Measurements from ENCODE around the gene RGPD3. TPM values are rescaled to one million over a fixed set of nuclear protein-coding genes. Genes with fewer than 3 reads are reported as not detected.
"Not testable (repeated sequence)": the region's sequence is repeated elsewhere in the genome, so short reads cannot be mapped to it uniquely, and the experiment has no call there.

RGPD3 gene
- polyA plus RNA-seq, 1 donor: 0.24 TPM

GRCh38 chr2:106486551-106487385 lies 18.6 kb upstream of the RGPD3 start, which contains the start of gene CD8B2:
TSS of gene CD8B2 (plus strand) at chr2:106487364. CDS start at chr2:106487427, 63 bp downstream.
- not testable (repeated sequence) for H3K9me3 ChIP-seq (ENCODE audit: control insufficient read depth, low read depth, low read length); H3K4me1 ChIP-seq (ENCODE audit: control insufficient read depth, insufficient read depth, low read length); DNase-seq; H3K27ac ChIP-seq (ENCODE audit: low read length); H3K36me3 ChIP-seq (ENCODE audit: control insufficient read depth, insufficient read depth, low read length)
- Histone ChIP-seq H3K4me3 (ENCODE audit: low read length) (peak within 1 kb of the TSS; percentile 10), H3K27me3 (ENCODE audit: control insufficient read depth, insufficient read depth, low read length) (peaks cover 11% of the 10 kb centered on the region)
- WGBS (ENCODE audit: insufficient coverage, low lambda C conversion rate): no CpG with 5 or more reads among the region's 39 CpGs

GRCh38 chr2:106479563-106479962 lies 11.3 kb upstream of the RGPD3 start:
- not testable (repeated sequence) for H3K27ac ChIP-seq (ENCODE audit: low read length); H3K9me3 ChIP-seq (ENCODE audit: control insufficient read depth, low read depth, low read length); H3K36me3 ChIP-seq (ENCODE audit: control insufficient read depth, insufficient read depth, low read length); DNase-seq; H3K27me3 ChIP-seq (ENCODE audit: control insufficient read depth, insufficient read depth, low read length); H3K4me3 ChIP-seq (ENCODE audit: low read length); H3K4me1 ChIP-seq (ENCODE audit: control insufficient read depth, insufficient read depth, low read length)
- no CpG with 5 or more reads among the region's 1 CpG for WGBS (ENCODE audit: insufficient coverage, low lambda C conversion rate)

- H3K27me3 ChIP-seq (ENCODE audit: control insufficient read depth, insufficient read depth, low read length); H3K4me3 ChIP-seq (ENCODE audit: low read length); H3K4me1 ChIP-seq (ENCODE audit: control insufficient read depth, insufficient read depth, low read length); H3K9me3 ChIP-seq (ENCODE audit: control insufficient read depth, low read depth, low read length); H3K36me3 ChIP-seq (ENCODE audit: control insufficient read depth, insufficient read depth, low read length); H3K27ac ChIP-seq (ENCODE audit: low read length); DNase-seq: not testable (repeated sequence)
- WGBS (ENCODE audit: insufficient coverage, low lambda C conversion rate): no CpG with 5 or more reads among the region's 4 CpGs
Measured at GRCh38 chr2:106477647-106478046, 9.4 kb upstream of the RGPD3 start.

DNA sequence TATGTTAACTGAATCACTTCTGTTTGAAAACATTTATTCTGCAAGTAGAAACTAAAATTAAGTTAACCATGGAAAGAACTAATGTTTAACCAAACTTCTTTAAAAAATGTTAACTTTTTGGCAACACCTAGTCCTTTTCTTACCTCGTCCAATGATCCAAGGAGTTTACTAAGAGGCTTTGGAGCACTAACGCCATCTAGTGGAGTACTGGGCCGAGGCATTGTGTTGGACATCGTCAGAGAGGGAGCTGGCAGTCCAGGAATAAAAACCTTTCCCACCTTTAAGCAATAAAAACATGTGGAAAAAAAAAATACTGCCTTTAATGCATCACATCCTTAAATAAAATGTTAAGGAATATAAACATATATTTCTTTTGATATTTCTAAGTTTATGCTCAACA lies 2.4 kb upstream of the RGPD3 start:
- not testable (repeated sequence) for DNase-seq; H3K4me1 ChIP-seq (ENCODE audit: control insufficient read depth, insufficient read depth, low read length); H3K36me3 ChIP-seq (ENCODE audit: control insufficient read depth, insufficient read depth, low read length); H3K4me3 ChIP-seq (ENCODE audit: low read length); H3K9me3 ChIP-seq (ENCODE audit: control insufficient read depth, low read depth, low read length); H3K27ac ChIP-seq (ENCODE audit: low read length); H3K27me3 ChIP-seq (ENCODE audit: control insufficient read depth, insufficient read depth, low read length)
- WGBS (ENCODE audit: insufficient coverage, low lambda C conversion rate): no CpG with 5 or more reads among the region's 4 CpGs

DNA sequence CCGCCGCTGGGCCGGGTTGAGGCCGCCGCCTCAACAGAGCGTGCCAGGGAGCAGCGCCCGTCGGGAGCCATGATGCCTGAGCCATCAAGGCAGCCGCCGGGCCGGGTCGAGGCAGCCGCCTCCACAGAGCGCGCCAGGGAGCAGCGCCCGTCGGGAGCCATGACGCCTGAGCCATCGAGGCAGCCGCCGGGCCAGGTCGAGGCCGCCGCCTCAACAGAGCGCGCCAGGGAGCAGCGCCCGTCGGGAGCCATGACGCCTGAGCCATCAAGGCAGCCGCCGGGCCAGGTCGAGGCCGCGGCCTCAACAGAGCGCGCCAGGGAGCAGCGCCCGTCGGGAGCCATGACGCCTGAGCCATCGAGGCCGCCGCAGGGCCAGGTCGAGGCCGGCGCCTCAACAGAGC lies 697 bp downstream of the RGPD3 start:
- H3K36me3 ChIP-seq (ENCODE audit: control insufficient read depth, insufficient read depth, low read length); H3K27me3 ChIP-seq (ENCODE audit: control insufficient read depth, insufficient read depth, low read length); DNase-seq; H3K27ac ChIP-seq (ENCODE audit: low read length); H3K4me3 ChIP-seq (ENCODE audit: low read length); H3K9me3 ChIP-seq (ENCODE audit: control insufficient read depth, low read depth, low read length); H3K4me1 ChIP-seq (ENCODE audit: control insufficient read depth, insufficient read depth, low read length): not testable (repeated sequence)
- WGBS (ENCODE audit: insufficient coverage, low lambda C conversion rate): no CpG with 5 or more reads among the region's 49 CpGs

- not testable (repeated sequence) for H3K9me3 ChIP-seq (ENCODE audit: control insufficient read depth, low read depth, low read length); H3K27ac ChIP-seq (ENCODE audit: low read length); DNase-seq; H3K36me3 ChIP-seq (ENCODE audit: control insufficient read depth, insufficient read depth, low read length); H3K4me3 ChIP-seq (ENCODE audit: low read length); H3K27me3 ChIP-seq (ENCODE audit: control insufficient read depth, insufficient read depth, low read length); H3K4me1 ChIP-seq (ENCODE audit: control insufficient read depth, insufficient read depth, low read length)
- no CpG with 5 or more reads among the region's 10 CpGs for WGBS (ENCODE audit: insufficient coverage, low lambda C conversion rate)
Measured at GRCh38 chr2:106461882-106462281, 6.3 kb downstream of the RGPD3 start.

GRCh38 chr2:106390680-106391079 lies 77.5 kb downstream of the RGPD3 start:
- not testable (repeated sequence) for H3K27ac ChIP-seq (ENCODE audit: low read length); H3K4me3 ChIP-seq (ENCODE audit: low read length); H3K27me3 ChIP-seq (ENCODE audit: control insufficient read depth, insufficient read depth, low read length); H3K36me3 ChIP-seq (ENCODE audit: control insufficient read depth, insufficient read depth, low read length); H3K4me1 ChIP-seq (ENCODE audit: control insufficient read depth, insufficient read depth, low read length); H3K9me3 ChIP-seq (ENCODE audit: control insufficient read depth, low read depth, low read length); DNase-seq
- no CpG with 5 or more reads among the region's 5 CpGs for WGBS (ENCODE audit: insufficient coverage, low lambda C conversion rate)

DNA sequence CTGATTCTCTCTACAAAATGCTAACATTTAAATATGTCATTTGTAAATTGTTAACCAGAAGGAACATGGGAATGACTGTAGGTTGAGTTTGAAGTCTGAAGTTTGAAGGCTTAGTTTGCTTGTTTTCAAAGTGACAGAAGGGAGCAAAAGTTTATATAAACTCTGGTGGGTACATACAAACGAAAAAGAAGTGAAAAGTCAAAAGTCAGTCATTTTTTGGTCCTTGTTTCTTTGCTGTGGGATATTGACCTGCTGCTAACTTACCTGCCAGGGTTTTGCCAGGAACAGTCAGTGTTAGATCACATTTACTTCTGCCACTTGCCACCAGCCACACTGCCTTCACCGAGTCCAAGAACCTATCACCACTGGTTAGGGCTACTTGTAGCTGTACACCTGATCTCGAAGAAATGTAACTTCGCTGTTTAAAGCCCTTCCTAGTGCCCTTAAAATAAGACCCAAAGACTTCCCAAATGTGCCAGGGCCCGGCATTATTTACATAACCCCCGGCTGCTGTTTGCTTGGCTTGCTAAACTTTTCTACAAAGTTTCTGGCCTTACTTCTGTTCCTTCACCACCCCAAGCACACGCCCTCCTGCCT lies 79.3 kb downstream of the RGPD3 start:
- peak overlapping the region; percentile 59 for H3K27ac ChIP-seq (ENCODE audit: low read length)
- H3K4me3 ChIP-seq (ENCODE audit: low read length); H3K27me3 ChIP-seq (ENCODE audit: control insufficient read depth, insufficient read depth, low read length); H3K36me3 ChIP-seq (ENCODE audit: control insufficient read depth, insufficient read depth, low read length); H3K4me1 ChIP-seq (ENCODE audit: control insufficient read depth, insufficient read depth, low read length); H3K9me3 ChIP-seq (ENCODE audit: control insufficient read depth, low read depth, low read length): not testable (repeated sequence)
- peak in 1 of 2 donors; percentile 27 for DNase-seq
- no CpG with 5 or more reads among the region's 7 CpGs for WGBS (ENCODE audit: insufficient coverage, low lambda C conversion rate)

DNA sequence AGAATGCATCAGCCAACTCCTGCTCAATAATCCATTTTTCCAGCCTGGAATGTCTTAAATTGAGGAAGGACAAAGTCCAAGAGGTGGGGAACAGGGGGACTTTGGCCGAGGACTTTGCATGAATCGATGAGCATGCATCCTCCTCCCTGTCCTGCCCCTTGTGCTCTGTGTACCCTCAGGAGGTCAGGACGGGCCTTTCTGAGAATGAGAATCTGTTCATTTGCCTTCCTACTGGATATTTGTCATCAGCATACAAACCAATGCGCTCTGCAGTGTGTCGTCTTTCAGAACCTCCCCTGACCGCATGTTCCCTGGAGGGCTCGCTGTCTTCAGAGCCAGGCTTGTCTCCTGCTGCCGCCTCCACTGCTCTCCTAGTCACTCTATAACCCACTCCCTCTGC lies 83.7 kb downstream of the RGPD3 start:
- peak overlapping the region; percentile 76 for H3K27ac ChIP-seq (ENCODE audit: low read length)
- H3K27me3 ChIP-seq (ENCODE audit: control insufficient read depth, insufficient read depth, low read length); H3K4me3 ChIP-seq (ENCODE audit: low read length); H3K4me1 ChIP-seq (ENCODE audit: control insufficient read depth, insufficient read depth, low read length); H3K36me3 ChIP-seq (ENCODE audit: control insufficient read depth, insufficient read depth, low read length); H3K9me3 ChIP-seq (ENCODE audit: control insufficient read depth, low read depth, low read length): not testable (repeated sequence)
- peak; percentile 26 to 87 for DNase-seq
- WGBS (ENCODE audit: insufficient coverage, low lambda C conversion rate): no CpG with 5 or more reads among the region's 8 CpGs

GRCh38 chr2:106381867-106382266 lies 86.3 kb downstream of the RGPD3 start:
- not testable (repeated sequence) for H3K36me3 ChIP-seq (ENCODE audit: control insufficient read depth, insufficient read depth, low read length); DNase-seq; H3K4me1 ChIP-seq (ENCODE audit: control insufficient read depth, insufficient read depth, low read length); H3K27ac ChIP-seq (ENCODE audit: low read length); H3K9me3 ChIP-seq (ENCODE audit: control insufficient read depth, low read depth, low read length); H3K27me3 ChIP-seq (ENCODE audit: control insufficient read depth, insufficient read depth, low read length); H3K4me3 ChIP-seq (ENCODE audit: low read length)
- WGBS (ENCODE audit: insufficient coverage, low lambda C conversion rate): no CpG with 5 or more reads among the region's 4 CpGs

DNA sequence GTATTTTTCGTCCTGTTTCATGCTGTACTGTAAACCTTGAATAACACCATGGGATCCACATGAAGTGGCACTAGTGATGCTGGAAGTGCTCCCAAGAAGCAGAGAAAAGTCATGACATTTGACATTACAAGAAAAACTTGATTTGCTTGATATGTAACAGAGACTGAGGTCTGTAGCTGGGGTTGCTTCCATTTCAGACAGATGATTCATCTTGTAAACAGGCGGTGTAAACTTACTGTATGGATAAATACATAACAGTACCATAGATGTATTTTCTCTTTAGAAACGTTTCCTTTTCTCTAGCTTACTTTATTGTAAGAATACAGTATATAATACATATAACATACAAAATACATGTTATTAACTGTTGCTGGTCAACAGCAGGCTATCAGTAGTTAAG lies 88.6 kb downstream of the RGPD3 start:
- H3K27ac ChIP-seq (ENCODE audit: low read length); DNase-seq; H3K4me1 ChIP-seq (ENCODE audit: control insufficient read depth, insufficient read depth, low read length); H3K9me3 ChIP-seq (ENCODE audit: control insufficient read depth, low read depth, low read length); H3K36me3 ChIP-seq (ENCODE audit: control insufficient read depth, insufficient read depth, low read length); H3K4me3 ChIP-seq (ENCODE audit: low read length); H3K27me3 ChIP-seq (ENCODE audit: control insufficient read depth, insufficient read depth, low read length): not testable (repeated sequence)
- WGBS (ENCODE audit: insufficient coverage, low lambda C conversion rate): no CpG with 5 or more reads among the region's 3 CpGs

All from large intestine (tissue), 3 donors.